DOHH2 (cell line): Measurements from ENCODE around the gene SYNE1.

Source experiments
- H3F3A ChIP-seq: fragments of 200-600 bp; sonication (generic), shearing (Covaris generic); 2 replicates; pipeline ENCODE4 v1.6.0; 2016; ENCODE audit warnings: antibody characterized with exemption, mild to moderate bottlenecking; ENCODE audit not compliant: control insufficient read depth, insufficient read depth
- H3K27ac ChIP-seq: fragments of 200-600 bp; sonication (generic); 2 replicates; pipeline ENCODE4 v1.5.1; 2014; ENCODE audit warnings: low read depth, mild to moderate bottlenecking, low read length, moderate library complexity
- H3K27me3 ChIP-seq: fragments of 200-600 bp; sonication (generic); 2 replicates; pipeline ENCODE4 v1.6.1; 2014; ENCODE audit warnings: mild to moderate bottlenecking, low read length, mixed read lengths; ENCODE audit not compliant: control insufficient read depth
- H3K36me3 ChIP-seq: fragments of 200-600 bp; sonication (generic); 2 replicates; pipeline ENCODE4 v1.6.1; 2014; ENCODE audit warnings: mild to moderate bottlenecking, low read length, moderate library complexity, mixed read lengths; ENCODE audit not compliant: control insufficient read depth
- H3K4me1 ChIP-seq: fragments of 200-600 bp; sonication (generic); 2 replicates; pipeline ENCODE4 v1.6.1; 2014; ENCODE audit warnings: mild to moderate bottlenecking, low read length, mixed read lengths; ENCODE audit not compliant: control insufficient read depth
- H3K4me2 ChIP-seq: fragments of 200-600 bp; sonication (generic); 2 replicates; pipeline ENCODE4 v1.6.0; 2014; ENCODE audit warnings: mild to moderate bottlenecking, low read length, moderate library complexity
- H3K4me3 ChIP-seq: fragments of 200-600 bp; sonication (generic); 2 replicates; pipeline ENCODE4 v1.5.1; 2014; ENCODE audit warnings: mild to moderate bottlenecking, low read length, mixed read lengths
- H3K79me2 ChIP-seq: fragments of 200-600 bp; sonication (generic); 2 replicates; pipeline ENCODE4 v1.6.1; 2014; ENCODE audit warnings: mild to moderate bottlenecking, low read length, mixed read lengths; ENCODE audit not compliant: control insufficient read depth
- H3K9me2 ChIP-seq: fragments of 200-600 bp; sonication (generic); replicated peaks from 2 replicates; pipeline ENCODE4 v1.6.1; 2014; ENCODE audit warnings: mild to moderate bottlenecking, low read length, mixed read lengths; ENCODE audit not compliant: control insufficient read depth
- H3K9me3 ChIP-seq: fragments of 200-600 bp; sonication (generic); 2 replicates; pipeline ENCODE4 v1.6.1; 2014; ENCODE audit warnings: antibody characterized with exemption, low read length, mixed read lengths; ENCODE audit not compliant: control insufficient read depth, insufficient read depth
- H4K20me1 ChIP-seq: fragments of 200-600 bp; sonication (generic); 2 replicates; pipeline ENCODE4 v1.6.0; 2014; ENCODE audit warnings: low read depth, mild to moderate bottlenecking, antibody characterized with exemption, low read length, moderate library complexity; ENCODE audit not compliant: control insufficient read depth, insufficient read depth
- CTCF ChIP-seq: fragments of 200-600 bp; sonication (generic); IDR thresholded peaks from one replicate; pipeline ENCODE4 v1.5.1; 2014; ENCODE audit warnings: antibody characterized with exemption, mild to moderate bottlenecking, low read depth, low read length; ENCODE audit not compliant: poor library complexity, severe bottlenecking
- EZH2phosphoT487 ChIP-seq: fragments of 200-600 bp; sonication (generic); IDR thresholded peaks from 2 replicates; pipeline ENCODE4 v1.6.1; 2017; ENCODE audit warnings: borderline replicate concordance, mild to moderate bottlenecking, antibody characterized with exemption, low read length, moderate library complexity, mixed read lengths

The SYNE1 gene

GRCh38 chr6:152368751-152369624, 268.2 kb downstream of the SYNE1 start:
- Histone ChIP-seq H3K27me3 (peaks cover 6% of the 10 kb centered on the region; the same call in 1 of the 2 replicates), H3K9me3 (no peaks in the 10 kb centered on the region), H3K9me2 (no peaks in the 10 kb centered on the region), H3K4me1 (no peaks in the 10 kb centered on the region), H3K79me2 (no peaks in the 10 kb centered on the region), H3K4me3 (no peak overlapping the region), H3F3A (no peaks in the 10 kb centered on the region), H4K20me1 (no peaks in the 10 kb centered on the region), H3K27ac (no peak overlapping the region), H3K36me3 (no peaks in the 10 kb centered on the region), H3K4me2 (no peak overlapping the region)
- TF ChIP-seq CTCF: no peak
- no peak for TF ChIP-seq EZH2phosphoT487

GRCh38 chr6:152364866-152365265, 272.3 kb downstream of the SYNE1 start:
- Histone ChIP-seq H3K36me3 (no peaks in the 10 kb centered on the region), H3K27ac (no peak overlapping the region), H3K27me3 (peaks cover 10% of the 10 kb centered on the region; the same call in 1 of the 2 replicates), H3K9me3 (no peaks in the 10 kb centered on the region), H3K79me2 (no peaks in the 10 kb centered on the region), H3K4me2 (no peak overlapping the region), H4K20me1 (no peaks in the 10 kb centered on the region), H3F3A (no peaks in the 10 kb centered on the region), H3K4me3 (no peak overlapping the region), H3K9me2 (no peaks in the 10 kb centered on the region), H3K4me1 (no peaks in the 10 kb centered on the region)
- TF ChIP-seq CTCF (no peak), EZH2phosphoT487 (no peak)

GRCh38 chr6:152360034-152360433, 277.1 kb downstream of the SYNE1 start:
- Histone ChIP-seq H3K36me3 (no peaks in the 10 kb centered on the region), H3K4me1 (no peaks in the 10 kb centered on the region), H3K79me2 (no peaks in the 10 kb centered on the region), H3K27ac (no peak overlapping the region), H3K4me2 (no peak overlapping the region), H3K9me3 (no peaks in the 10 kb centered on the region), H3F3A (no peaks in the 10 kb centered on the region), H4K20me1 (no peaks in the 10 kb centered on the region), H3K4me3 (no peak overlapping the region), H3K27me3 (peaks cover 9% of the 10 kb centered on the region; the same call in 1 of the 2 replicates), H3K9me2 (no peaks in the 10 kb centered on the region)
- TF ChIP-seq EZH2phosphoT487 (no peak), CTCF (no peak)
